ENCODE data around the gene ZBTB7A.
"Not testable (repeated sequence)": the region's sequence is repeated elsewhere in the genome, so short reads cannot be mapped to it uniquely, and the experiment has no call there.

ZBTB7A gene

GRCh38 chr19:4009990-4010807, 56.5 kb downstream of the ZBTB7A start:
- no peak for TF ChIP-seq CTCF (IDR thresholded peaks at IDR 0.05; ENCODE audit: low read depth, low read length)
- no peaks in the 10 kb centered on the region for H3K9me3 ChIP-seq (ENCODE audit: severe bottlenecking)
- DNase-seq: peak; percentile 85
- H3K4me3 ChIP-seq (ENCODE audit: low read depth, low read length): peak overlapping the region; percentile 31
- H3K27me3 ChIP-seq (ENCODE audit: insufficient read depth, low read depth, severe bottlenecking): no peaks in the 10 kb centered on the region
- peaks cover 46% of the 10 kb centered on the region for H3K36me3 ChIP-seq
- H3K27ac ChIP-seq: peak overlapping the region; percentile 96

- H3K27ac ChIP-seq: peak overlapping the region; percentile 96
Observed at GRCh38 chr19:4007836-4008539, 58.7 kb downstream of the ZBTB7A start.

GRCh38 chr19:4007021-4007835, 59.5 kb downstream of the ZBTB7A start, which contains the start of gene PIAS4:
TSS of gene PIAS4 (plus strand) at chr19:4007736. CDS start at chr19:4007761, 25 bp downstream.
- Histone ChIP-seq H3K9me3 (ENCODE audit: severe bottlenecking) (no peaks in the 10 kb centered on the region), H3K36me3 (peaks cover 22% of the 10 kb centered on the region), H3K27me3 (ENCODE audit: insufficient read depth, low read depth, severe bottlenecking) (no peaks in the 10 kb centered on the region), H3K27ac (peak within 1 kb of the TSS; percentile 96), H3K4me3 (ENCODE audit: low read depth, low read length) (peak within 1 kb of the TSS; percentile 76)
- DNase-seq: peak; percentile 96
- 0 out of 2 replicates have a peak, but pooled peaks have one; percentile 3 for TF ChIP-seq CTCF (IDR thresholded peaks at IDR 0.05; ENCODE audit: low read depth, low read length)

More at GRCh38 chr19:4007836-4008539, 58.7 kb downstream of the ZBTB7A start:
- peak; percentile 51 for DNase-seq
- peaks cover 24% of the 10 kb centered on the region for H3K36me3 ChIP-seq
- no peaks in the 10 kb centered on the region for H3K9me3 ChIP-seq (ENCODE audit: severe bottlenecking)
- peak overlapping the region; percentile 70 for H3K4me3 ChIP-seq (ENCODE audit: low read depth, low read length)
- no peaks in the 10 kb centered on the region for H3K27me3 ChIP-seq (ENCODE audit: insufficient read depth, low read depth, severe bottlenecking)
- no peak for TF ChIP-seq CTCF (IDR thresholded peaks at IDR 0.05; ENCODE audit: low read depth, low read length)

- DNase-seq; H3K9me3 ChIP-seq (ENCODE audit: severe bottlenecking); H3K27ac ChIP-seq; H3K27me3 ChIP-seq (ENCODE audit: insufficient read depth, low read depth, severe bottlenecking); H3K4me3 ChIP-seq (ENCODE audit: low read depth, low read length): not testable (repeated sequence)
- H3K36me3 ChIP-seq: peaks cover 12% of the 10 kb centered on the region
Observed at GRCh38 chr19:4005436-4005835, 61.3 kb downstream of the ZBTB7A start.

- H3K4me3 ChIP-seq (ENCODE audit: low read depth, low read length); H3K36me3 ChIP-seq; H3K27me3 ChIP-seq (ENCODE audit: insufficient read depth, low read depth, severe bottlenecking); H3K9me3 ChIP-seq (ENCODE audit: severe bottlenecking); H3K27ac ChIP-seq; DNase-seq: not testable (repeated sequence)
Observed at GRCh38 chr19:4000798-4001197, 65.9 kb downstream of the ZBTB7A start.

- H3K27me3 ChIP-seq (ENCODE audit: insufficient read depth, low read depth, severe bottlenecking): not testable (repeated sequence)
Observed at GRCh38 chr19:3998667-3999412, 67.9 kb downstream of the ZBTB7A start.

More at GRCh38 chr19:3998667-3999412, 67.9 kb downstream of the ZBTB7A start:
- H3K4me3 ChIP-seq (ENCODE audit: low read depth, low read length); DNase-seq; H3K36me3 ChIP-seq; H3K9me3 ChIP-seq (ENCODE audit: severe bottlenecking): not testable (repeated sequence)
- peak overlapping the region; percentile 70 for H3K27ac ChIP-seq
